Right lobe of liver (tissue), 4 donors: Measurements from ENCODE around the gene CCDC201.
"Not testable (repeated sequence)": the region's sequence is repeated elsewhere in the genome, so short reads cannot be mapped to it uniquely, and the experiment has no call there.

ENCODE experiments used
- CTCF ChIP-seq, 4 donors: fragments of 200-600 bp in 3 of 4; fragments of 450-650 bp in 1 of 4; IDR thresholded peaks; one replicate each; pipeline versions ENCODE4 v1.5.1 to v1.8.0; 2016 to 2022; ENCODE audit warnings: antibody characterized with exemption in 4 of 4, mild to moderate bottlenecking in 2 of 4
- POLR2A ChIP-seq: fragments of 450-650 bp; IDR thresholded peaks from one replicate; pipeline ENCODE4 v1.6.1; 2017; ENCODE audit warnings: antibody characterized with exemption, mild to moderate bottlenecking
- donor health status: DM: no; HTN: no; CAD: no.
- donor health status: DM: no; HTN: no; CAD: no.
- donor health status: DM: no; HTN: yes; CAD: no.

DNA sequence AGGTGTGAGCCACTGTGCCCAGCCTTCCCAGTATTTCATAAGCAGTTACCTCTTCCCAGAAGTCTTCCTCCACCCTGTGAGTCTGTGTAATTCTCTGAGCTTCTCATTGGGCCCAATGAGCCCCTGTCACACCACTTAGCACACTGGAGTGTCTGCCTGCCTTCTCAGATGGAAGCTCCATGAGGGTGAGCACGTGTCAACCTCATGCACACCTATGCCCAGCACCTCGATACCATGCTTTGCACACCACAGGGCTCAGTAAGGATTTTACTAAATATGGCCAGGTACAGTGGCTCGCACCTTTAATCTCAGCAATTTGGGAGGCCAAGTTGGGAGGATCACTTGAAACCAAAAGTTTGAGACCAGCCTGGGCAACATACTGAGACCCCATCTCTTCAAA, 46.3 kb downstream of the CCDC201 start:
- not testable (repeated sequence) for TF ChIP-seq CTCF (IDR thresholded peaks at IDR 0.05); POLR2A
